NOMO-1 (cell line): ENCODE measurements around the gene GFM1.

Source experiments
- DNase-seq, 2 experiments: peaks; one replicate each; lab custom pipeline; 2025; ENCODE audit not compliant: unreplicated experiment in 2 of 2; lab: John Stamatoyannopoulos, UW

The GFM1 gene

DNA sequence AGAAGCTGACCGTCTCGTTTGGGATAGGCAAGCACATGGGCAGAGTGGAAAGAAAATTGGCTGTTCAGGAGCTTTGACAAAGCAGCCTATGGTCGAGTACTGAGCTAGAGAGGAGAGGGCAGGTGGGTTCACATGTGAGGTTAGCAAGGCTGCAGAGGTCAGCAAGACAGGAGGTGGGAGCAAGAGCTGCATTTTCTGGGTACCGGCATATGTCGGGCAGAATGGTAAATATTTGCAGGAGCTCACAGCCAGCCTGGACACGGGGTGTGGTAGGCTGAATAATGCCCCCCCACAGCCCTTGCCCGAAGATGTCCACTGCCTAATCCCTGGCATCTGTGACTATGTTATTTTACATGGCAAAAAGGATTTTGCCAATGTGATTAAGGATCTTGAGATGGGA lies 79.7 kb downstream of the GFM1 start:
- no peak for DNase-seq

- DNase-seq, result no peak
Observed at GRCh38 chr3:158725348-158726011, 81.2 kb downstream of the GFM1 start.

- peak; percentile 86 to 89 for DNase-seq
Observed at GRCh38 chr3:158727206-158728060, 83.1 kb downstream of the GFM1 start.

GRCh38 chr3:158728061-158728377 lies 83.7 kb downstream of the GFM1 start:
- no peak for DNase-seq

GRCh38 chr3:158728851-158729250 lies 84.5 kb downstream of the GFM1 start:
- no peak for DNase-seq

DNA sequence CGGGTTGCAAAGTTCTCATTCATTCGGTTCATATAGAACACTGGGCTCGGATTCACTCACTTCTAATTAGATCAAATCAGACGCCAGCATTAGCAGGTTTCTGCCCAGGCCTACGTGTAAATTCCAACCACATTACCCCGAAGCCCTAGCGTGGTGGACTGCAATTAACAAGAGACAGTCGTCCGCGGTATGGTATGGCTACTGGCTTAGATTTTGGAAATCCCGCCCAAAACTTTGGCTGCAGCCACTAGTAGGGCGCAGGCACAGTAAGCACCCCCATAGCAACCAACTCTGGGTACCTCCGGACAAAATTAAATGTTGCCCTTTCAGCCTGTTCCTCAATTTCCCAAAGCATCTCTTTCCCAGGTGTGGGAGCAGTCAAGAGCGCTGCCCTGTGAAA lies 87.2 kb downstream of the GFM1 start:
- DNase-seq, result no peak

DNA sequence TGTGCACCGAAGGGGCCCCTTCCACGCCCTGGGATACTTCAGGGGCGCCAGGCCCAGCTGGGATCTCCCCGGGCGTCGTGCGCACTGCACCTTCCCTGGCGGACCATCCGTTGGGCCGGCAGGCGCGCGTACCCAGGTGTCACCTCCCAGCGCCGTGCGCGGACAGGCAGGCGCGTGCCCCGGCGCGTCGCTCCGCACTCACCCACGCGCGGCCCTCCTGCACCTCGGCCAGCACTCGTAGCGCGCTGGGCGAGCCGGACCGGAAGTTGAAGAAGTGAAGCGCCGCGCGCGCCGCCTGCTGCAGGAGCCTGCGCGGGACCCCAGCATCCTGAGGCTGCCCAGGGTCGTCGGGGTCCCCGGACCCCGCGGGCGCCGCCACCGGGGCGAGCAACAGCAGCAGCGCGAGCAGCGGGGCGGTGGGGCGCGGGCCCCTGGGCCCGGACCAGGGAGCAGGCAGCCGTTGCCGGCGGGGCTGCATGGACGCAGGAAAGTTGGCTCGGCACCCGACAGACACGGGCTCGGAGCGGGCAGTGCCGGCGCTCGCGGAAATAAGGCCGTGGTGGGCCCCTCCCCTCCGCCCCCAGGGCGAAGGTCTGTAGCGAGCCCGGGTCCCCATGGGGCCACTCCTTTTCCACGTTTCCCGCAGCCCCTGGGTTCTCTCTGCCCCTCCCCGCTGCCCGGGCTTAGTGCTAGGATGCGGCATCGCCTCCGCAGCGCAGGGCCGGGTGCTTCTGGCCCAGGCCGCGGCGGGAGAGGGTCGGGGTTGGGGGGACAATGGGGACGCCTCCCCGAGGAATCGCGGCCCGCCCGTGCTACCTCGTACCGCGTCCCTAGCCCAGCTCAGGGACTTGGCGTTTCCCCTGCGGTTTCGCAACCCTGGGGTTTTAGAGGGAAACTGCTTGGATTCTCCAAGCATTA lies 87.9 kb downstream of the GFM1 start, which contains the start of gene RARRES1:
Gene RARRES1 (minus strand): TSS at position 520 of the 918 bp plus-strand sequence. CDS start 42 bp downstream, at position 478.
- peak; percentile 50 to 80 for DNase-seq

DNA sequence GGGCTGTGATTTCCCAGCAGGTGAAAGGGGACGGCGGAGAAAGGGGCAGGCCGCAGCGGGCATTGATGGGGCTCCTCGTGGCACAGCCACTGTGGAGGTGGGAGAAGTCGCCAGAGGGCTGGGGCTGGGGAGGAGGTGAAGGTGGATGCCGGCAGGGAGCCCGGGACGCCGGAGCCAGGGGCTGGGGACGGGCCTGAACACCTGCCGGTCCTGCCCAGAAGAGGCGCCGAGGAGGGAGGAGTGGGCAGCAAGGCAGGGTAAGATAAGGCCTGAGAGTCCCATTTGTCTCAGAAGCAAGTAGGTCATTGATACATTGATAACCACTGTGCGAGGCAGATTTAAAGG lies 88.5 kb downstream of the GFM1 start:
- DNase-seq, result no peak

- no peak for DNase-seq
Observed at GRCh38 chr3:158733656-158734055, 89.3 kb downstream of the GFM1 start.

- DNase-seq, result no peak
Observed at GRCh38 chr3:158735296-158736033, 91.1 kb downstream of the GFM1 start.

DNA sequence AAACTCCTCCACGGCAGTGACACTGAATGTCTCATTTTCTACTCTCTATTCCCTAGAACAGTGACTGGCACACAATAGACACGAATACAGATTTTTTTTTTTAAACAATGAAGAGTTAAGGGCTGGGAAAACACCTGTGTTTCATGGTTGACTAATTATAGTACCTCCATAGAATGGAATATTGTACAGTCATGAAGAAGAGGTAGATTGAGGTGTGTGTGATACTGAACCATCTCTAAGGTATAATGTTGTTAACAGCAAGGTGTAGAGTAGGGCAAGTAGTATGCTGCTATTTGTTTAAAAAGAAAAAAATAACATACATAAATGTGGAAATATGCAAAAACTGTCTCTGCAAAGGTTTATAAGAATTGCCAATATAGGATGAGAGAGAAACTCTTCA lies 93.1 kb downstream of the GFM1 start:
- DNase-seq, result no peak

DNA sequence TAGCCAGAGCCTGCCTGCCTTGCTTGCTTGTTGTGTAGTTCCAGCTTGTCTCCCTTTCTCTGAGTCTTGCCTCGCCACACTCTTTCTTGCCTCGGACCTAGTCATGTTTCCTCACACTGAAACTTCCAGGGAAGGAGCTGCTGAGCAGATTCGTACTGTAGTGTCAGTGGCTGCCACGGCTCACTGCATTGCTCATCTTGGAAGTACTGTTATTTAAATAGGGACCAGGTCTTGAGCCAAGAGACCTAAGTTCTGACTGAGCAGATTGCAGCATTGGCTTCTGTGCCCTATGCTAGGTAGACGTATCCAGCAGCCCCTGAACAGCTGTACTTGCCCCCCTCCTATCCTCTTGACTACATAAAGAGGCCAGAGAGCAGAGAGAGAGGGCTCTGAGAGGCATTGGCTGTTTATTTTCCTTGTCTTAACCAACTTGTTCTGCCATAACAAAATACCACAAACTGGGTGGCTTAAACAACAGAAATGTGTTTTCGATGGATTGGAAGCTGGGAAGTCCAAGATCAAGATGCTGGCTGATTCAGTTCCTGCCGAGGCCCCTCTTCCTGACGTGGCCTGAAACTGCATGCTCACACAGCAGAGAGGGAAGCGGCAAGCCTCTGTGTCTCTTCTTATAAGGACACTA lies 93.8 kb downstream of the GFM1 start:
- DNase-seq, result no peak

- no peak for DNase-seq
Observed at GRCh38 chr3:158738653-158739052, 94.3 kb downstream of the GFM1 start.

- no peak for DNase-seq
Observed at GRCh38 chr3:158739078-158739477, 94.8 kb downstream of the GFM1 start.

GRCh38 chr3:158739661-158740060 lies 95.3 kb downstream of the GFM1 start:
- no peak for DNase-seq
